MCF 10A (cell line): ENCODE results near the gene CDK16. TPM values are rescaled to one million over a fixed set of nuclear protein-coding genes. Genes with fewer than 3 reads are reported as not detected.

ENCODE experiments used
- BruUV-seq: library from RNA; stranded (reverse); fragments of 400-500 nt; replicated peaks from 2 replicates; lab custom pipeline; 2021; lab: Mats Ljungman, UMichigan
- CTCF ChIA-PET: fragments of 300-600 bp; sonication (Branson Sonifier 250); formaldehyde crosslinking; extraction: SDS; loops from one replicate; lab custom pipeline; 2021; ENCODE audit warnings: antibody characterized with exemption, inconsistent platforms; lab: Yijun Ruan, JAX
- POLR2A ChIA-PET: fragments of 300-600, 350-650 bp; sonication (Branson Sonifier 250); formaldehyde crosslinking; extraction: SDS; loops from one replicate; lab custom pipeline; 2020; ENCODE audit warnings: antibody characterized with exemption, inconsistent platforms; lab: Yijun Ruan, JAX
- DNase-seq: peaks from one replicate; pipeline ENCODE4 v3.0.0-alpha.2; 2018; ENCODE audit not compliant: unreplicated experiment
- H3K27ac Mint-ChIP-seq: one replicate; pipeline ENCODE4 v1.8.0; 2022; ENCODE audit warnings: mild to moderate bottlenecking, low read depth, mixed read lengths; ENCODE audit not compliant: unreplicated experiment
- H3K27me3 Mint-ChIP-seq: one replicate; pipeline ENCODE4 v1.8.0; 2022; ENCODE audit warnings: mixed read lengths; ENCODE audit not compliant: insufficient read depth, unreplicated experiment
- H3K36me3 Mint-ChIP-seq: one replicate; pipeline ENCODE4 v1.8.0; 2022; ENCODE audit warnings: mild to moderate bottlenecking, moderate library complexity, mixed read lengths; ENCODE audit not compliant: insufficient read depth, unreplicated experiment
- H3K4me1 Mint-ChIP-seq: one replicate; pipeline ENCODE4 v1.8.0; 2022; ENCODE audit warnings: mixed read lengths; ENCODE audit not compliant: insufficient read depth, unreplicated experiment
- H3K4me3 Mint-ChIP-seq: one replicate; pipeline ENCODE4 v1.8.0; 2022; ENCODE audit warnings: mild to moderate bottlenecking, moderate library complexity, mixed read lengths; ENCODE audit not compliant: unreplicated experiment
- H3K9me3 Mint-ChIP-seq: one replicate; pipeline ENCODE4 v1.8.0; 2022; ENCODE audit warnings: mixed read lengths; ENCODE audit not compliant: unreplicated experiment
- intact Hi-C: fragments of 100-400 bp; cut with micrococcal nuclease; formaldehyde crosslinking; loops from 2 replicates; pipeline ENCODE4 v1.14.1; 2022
- total RNA-seq: library from RNA; stranded (reverse); gene quantifications from 2 replicates; pipeline ENCODE4 v1.2.3, GENCODE V29; 2022
- TF ChIP-seq, protein P1 (sequence below): fragments of 200-600 bp; IDR thresholded peaks from one replicate; pipeline ENCODE4 v1.8.0; 2022; ENCODE audit warnings: antibody characterized with exemption, mild to moderate bottlenecking; ENCODE audit not compliant: unreplicated experiment

CDK16 gene
- total RNA-seq, 1 experiment from 2014 or later, result 138 TPM

DNA sequence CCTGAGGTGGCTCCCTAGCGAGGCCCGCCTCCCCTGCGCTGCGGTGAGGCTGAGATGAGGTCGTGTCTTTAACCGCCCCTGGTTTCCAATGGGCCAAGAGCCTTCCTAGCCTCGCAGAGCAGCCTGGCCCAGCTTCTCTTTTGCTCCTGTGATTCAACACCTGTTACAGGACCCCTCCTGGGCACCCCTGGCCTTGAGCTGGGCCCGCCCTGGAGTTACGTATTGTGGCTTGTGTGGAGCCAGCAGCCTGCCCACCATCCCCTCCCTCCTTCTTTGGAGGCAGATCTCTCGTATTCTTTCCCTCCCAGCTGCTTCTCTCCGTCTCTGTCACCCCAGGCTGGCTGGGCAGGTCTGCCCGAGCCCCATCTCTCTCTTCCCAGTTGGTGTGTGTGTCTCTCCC, 44.1 kb upstream of the CDK16 start:
- H3K4me1 Mint-ChIP-seq, result peaks cover 15% of the 10 kb centered on the region
- no peak for DNase-seq
- intact Hi-C loops, result no loop called here
- TF ChIP-seq, protein P1, sequence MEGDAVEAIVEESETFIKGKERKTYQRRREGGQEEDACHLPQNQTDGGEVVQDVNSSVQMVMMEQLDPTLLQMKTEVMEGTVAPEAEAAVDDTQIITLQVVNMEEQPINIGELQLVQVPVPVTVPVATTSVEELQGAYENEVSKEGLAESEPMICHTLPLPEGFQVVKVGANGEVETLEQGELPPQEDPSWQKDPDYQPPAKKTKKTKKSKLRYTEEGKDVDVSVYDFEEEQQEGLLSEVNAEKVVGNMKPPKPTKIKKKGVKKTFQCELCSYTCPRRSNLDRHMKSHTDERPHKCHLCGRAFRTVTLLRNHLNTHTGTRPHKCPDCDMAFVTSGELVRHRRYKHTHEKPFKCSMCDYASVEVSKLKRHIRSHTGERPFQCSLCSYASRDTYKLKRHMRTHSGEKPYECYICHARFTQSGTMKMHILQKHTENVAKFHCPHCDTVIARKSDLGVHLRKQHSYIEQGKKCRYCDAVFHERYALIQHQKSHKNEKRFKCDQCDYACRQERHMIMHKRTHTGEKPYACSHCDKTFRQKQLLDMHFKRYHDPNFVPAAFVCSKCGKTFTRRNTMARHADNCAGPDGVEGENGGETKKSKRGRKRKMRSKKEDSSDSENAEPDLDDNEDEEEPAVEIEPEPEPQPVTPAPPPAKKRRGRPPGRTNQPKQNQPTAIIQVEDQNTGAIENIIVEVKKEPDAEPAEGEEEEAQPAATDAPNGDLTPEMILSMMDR, result no peak
- peaks cover 98% of the 10 kb centered on the region for H3K27me3 Mint-ChIP-seq
- ChIA-PET POLR2A (no interaction called here), CTCF (interaction anchor here (0.6 kb wide), 1 partner anchor 10 kb away, joined by 3 read pairs; no protein-coding TSS in a partner anchor)
- BruUV-seq, result no TSS peak
- no peak overlapping the region for H3K27ac Mint-ChIP-seq
- H3K4me3 Mint-ChIP-seq, result no peak overlapping the region
- no peaks in the 10 kb centered on the region for H3K9me3 Mint-ChIP-seq
- H3K36me3 Mint-ChIP-seq, result peaks cover 61% of the 10 kb centered on the region

- H3K27me3 Mint-ChIP-seq, result peaks cover 98% of the 10 kb centered on the region
- peaks cover 64% of the 10 kb centered on the region for H3K36me3 Mint-ChIP-seq
- intact Hi-C loops, result no loop called here
- no peak for DNase-seq
- no peaks in the 10 kb centered on the region for H3K9me3 Mint-ChIP-seq
- H3K4me3 Mint-ChIP-seq, result no peak overlapping the region
- TF ChIP-seq, protein P1, result no peak
- ChIA-PET POLR2A (no interaction called here), CTCF (interaction anchor here (0.6 kb wide), 1 partner anchor 10 kb away, joined by 3 read pairs; no protein-coding TSS in a partner anchor)
- BruUV-seq, result no TSS peak
- peaks cover 19% of the 10 kb centered on the region for H3K4me1 Mint-ChIP-seq
- no peak overlapping the region for H3K27ac Mint-ChIP-seq
Observed at GRCh38 chrX:47174846-47175587, 43.5 kb upstream of the CDK16 start.

DNA sequence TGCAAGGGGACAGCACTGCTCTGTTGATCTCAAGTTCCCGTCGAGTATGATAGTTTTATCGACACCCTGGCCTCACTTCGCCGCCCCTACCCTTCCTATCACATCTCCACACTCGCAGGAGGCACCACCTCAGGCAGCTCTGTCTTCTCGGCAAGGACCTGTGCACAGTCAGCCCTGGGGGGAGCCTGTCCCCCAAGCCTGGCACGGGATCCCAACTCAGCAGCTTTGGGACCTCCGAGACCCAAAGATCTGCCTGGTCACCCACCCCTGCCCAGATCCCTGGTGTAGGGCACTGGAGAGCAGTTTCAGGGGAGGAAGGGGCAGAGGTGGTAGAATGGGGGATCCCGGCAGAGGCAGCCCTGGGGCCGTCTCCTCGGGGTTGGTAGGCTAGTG, 42.9 kb upstream of the CDK16 start:
- no peaks in the 10 kb centered on the region for H3K9me3 Mint-ChIP-seq
- BruUV-seq, result no TSS peak
- ChIA-PET CTCF (no interaction called here), POLR2A (no interaction called here)
- no peak overlapping the region for H3K4me3 Mint-ChIP-seq
- peaks cover 59% of the 10 kb centered on the region for H3K36me3 Mint-ChIP-seq
- intact Hi-C loops, result no loop called here
- TF ChIP-seq, protein P1, result no peak
- peaks cover 19% of the 10 kb centered on the region for H3K4me1 Mint-ChIP-seq
- no peak overlapping the region for H3K27ac Mint-ChIP-seq
- H3K27me3 Mint-ChIP-seq, result peaks cover 98% of the 10 kb centered on the region
- no peak for DNase-seq

DNA sequence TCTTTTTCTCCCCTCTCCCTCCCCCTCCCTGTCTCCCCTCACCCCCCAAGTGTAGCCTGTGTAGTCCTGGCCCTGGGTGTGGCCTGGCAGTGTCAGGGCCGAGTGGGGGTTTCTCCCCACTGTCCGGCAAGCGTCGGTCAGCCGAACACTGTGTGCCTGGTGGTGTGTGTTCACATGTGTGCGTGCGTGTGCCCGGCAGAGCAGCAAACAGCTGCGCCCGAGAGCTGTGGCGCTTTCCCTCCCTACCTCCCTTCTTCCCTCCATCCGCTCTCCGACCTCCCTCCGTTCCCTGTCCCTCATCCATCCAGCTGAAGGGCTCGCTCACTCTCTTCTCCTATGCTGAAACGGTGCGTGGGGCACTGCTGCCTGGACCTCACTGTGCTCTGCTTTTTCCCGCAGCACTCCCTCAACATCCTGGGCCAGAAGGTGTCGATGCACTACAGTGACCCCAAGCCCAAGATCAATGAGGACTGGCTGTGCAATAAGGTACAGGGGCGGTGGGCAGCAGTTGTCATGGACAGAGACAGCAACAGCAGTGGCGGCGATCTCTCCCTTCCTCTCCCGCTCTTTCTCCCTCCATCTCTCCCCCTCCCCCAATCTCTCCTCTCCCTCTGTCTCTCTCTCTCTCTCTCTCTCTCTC, 42.3 kb upstream of the CDK16 start:
- TF ChIP-seq, protein P1, result no peak
- Mint-ChIP-seq H3K4me1 (peaks cover 19% of the 10 kb centered on the region), H3K36me3 (peaks cover 59% of the 10 kb centered on the region), H3K4me3 (no peak overlapping the region), H3K27ac (no peak overlapping the region), H3K9me3 (no peaks in the 10 kb centered on the region), H3K27me3 (peaks cover 97% of the 10 kb centered on the region)
- CTCF ChIA-PET, result interaction anchor here (0.6 kb wide), 1 partner anchor 95 kb away, joined by 3 read pairs; no protein-coding TSS in a partner anchor
- POLR2A ChIA-PET, result no interaction called here
- no TSS peak for BruUV-seq
- intact Hi-C loops, result no loop called here
- DNase-seq, result no peak
